Measurements from ENCODE around the gene STX10.

GRCh38 chr19:13135068-13136062, 14.8 kb downstream of the STX10 start:
- TF ChIP-seq CTCF (conservative IDR thresholded peaks at IDR 0.05; ENCODE audit: low read length) (no peak), EZH2phosphoT487 (IDR thresholded peaks at IDR 0.05; ENCODE audit: borderline replicate concordance, low read depth, low read length) (no peak)

All from OCI-LY7 (cell line).